Transverse colon (tissue), 4 donors: ENCODE data around the gene ANKRD12. TPM values are rescaled to one million over a fixed set of nuclear protein-coding genes. Genes with fewer than 3 reads are reported as not detected.

Experiments
- DNase-seq: peaks from one replicate; pipeline ENCODE4 v3.0.0-alpha.2; 2019
- H3K27ac ChIP-seq, 4 donors: fragments of 200-600 bp; sonication (generic); 2 replicates each; pipeline ENCODE4 v1.5.1; 2016 to 2018; ENCODE audit warnings: inconsistent platforms in 4 of 4
- H3K27me3 ChIP-seq: fragments of 200-600 bp; sonication (generic); 2 replicates; pipeline ENCODE4 v1.5.1; 2017; ENCODE audit warnings: inconsistent platforms
- H3K36me3 ChIP-seq, 4 donors: fragments of 200-600 bp; sonication (generic); 2 replicates each; pipeline ENCODE4 v1.5.1; 2017 to 2019; ENCODE audit warnings: inconsistent platforms in 4 of 4
- H3K4me1 ChIP-seq, 4 donors: fragments of 200-600 bp; sonication (generic); 2 replicates each; pipeline ENCODE4 v1.5.1; 2017 to 2020; ENCODE audit warnings: inconsistent platforms in 4 of 4
- H3K4me3 ChIP-seq, 4 donors: fragments of 200-600 bp; sonication (generic); 1 replicate in 1 of 4; 2 replicates in 3 of 4; pipeline versions ENCODE4 v1.5.1 to v1.6.1; 2017 to 2019; ENCODE audit warnings: inconsistent platforms in 4 of 4
- H3K9me3 ChIP-seq, 2 donors: fragments of 200-600 bp; sonication (generic); 2 replicates each; pipeline ENCODE4 v1.5.1; 2017 to 2019; ENCODE audit warnings: inconsistent platforms in 2 of 2
- CTCF ChIP-seq, 5 experiments: fragments of 200-600 bp in 3 of 5; fragments of 450-650 bp in 2 of 5; sonication (generic) in 3 of 5; IDR thresholded peaks; 1 replicate in 2 of 5; 2 replicates in 3 of 5; pipeline ENCODE4 v1.5.1; 2016 to 2017; ENCODE audit warnings: antibody characterized with exemption in 5 of 5, inconsistent platforms in 3 of 5, mild to moderate bottlenecking in 2 of 5, moderate library complexity in 1 of 5
- EP300 ChIP-seq: sonication (generic); formaldehyde crosslinking; IDR thresholded peaks from one replicate; pipeline ENCODE4 v1.6.1; 2017; ENCODE audit warnings: antibody characterized with exemption, low read depth
- POLR2A ChIP-seq: fragments of 450-650 bp; IDR thresholded peaks from one replicate; pipeline ENCODE4 v1.6.1; 2016; ENCODE audit warnings: antibody characterized with exemption, mild to moderate bottlenecking, moderate library complexity
- POLR2AphosphoS5 ChIP-seq, 3 donors: sonication (generic); formaldehyde crosslinking; IDR thresholded peaks; one replicate each; pipeline ENCODE4 v1.6.1; 2016; ENCODE audit warnings: antibody characterized with exemption in 3 of 3
- WGBS, 2 donors: methylation state at CpG; one replicate each; pipeline ENCODE4 v1.1.5; 2018; ENCODE audit warnings: low coverage in 1 of 2; 5-methylcytosine and 5-hydroxymethylcytosine counted together
- in situ Hi-C, 4 donors: fragments of 200-750 bp; cut with MboI; loops; one replicate each; pipeline versions ENCODE4 v1.15.0 to v1.15.1; 2017; ENCODE audit warnings: low sequenced_read_pairs in 3 of 4, low pct_ligation_motif_present in 1 of 4, low pct_unique_long_range_greater_than_20kb in 1 of 4
- intact Hi-C: fragments of 100-400 bp; cut with DNase I; formaldehyde crosslinking; loops from one replicate; pipeline ENCODE4 v1.15.1; 2023; ENCODE audit warnings: low total_unique reads
- total RNA-seq, 4 donors: library from RNA; depleted of rRNA; stranded (reverse); fragments of >200 nt; gene quantifications; one replicate each; pipeline ENCODE4 v1.1.0, GENCODE V29; 2016

The ANKRD12 gene
- total RNA-seq, 4 donors from 2014 or later = 17.5 to 91.8 (median 59.1) TPM

GRCh38 chr18:9292047-9292446, 155.5 kb downstream of the ANKRD12 start:
- 98 to 100% methylated on average over 2 of the region's 2 CpGs for WGBS, 2 donors
- intact Hi-C loops (no loop called here), in situ Hi-C loops (no loop called here)
- no peak for DNase-seq
- Histone ChIP-seq H3K9me3 (peaks cover 9 to 10% of the 10 kb centered on the region in 2 donors), H3K27ac (no peak overlapping the region), H3K36me3 (no peaks in the 10 kb centered on the region), H3K4me1 (no peaks in the 10 kb centered on the region), H3K27me3 (no peaks in the 10 kb centered on the region), H3K4me3 (no peak overlapping the region)
- TF ChIP-seq POLR2AphosphoS5 (IDR thresholded peaks at IDR 0.05) = no peak

- intact Hi-C loops = no loop called here
- WGBS, 2 donors = 83% methylated on average over 1 of the region's 1 CpG; no CpG with 5 or more reads in 1 of the 2 donors
- no peak for DNase-seq
- in situ Hi-C loops = no loop called here
- Histone ChIP-seq H3K4me1 (no peaks in the 10 kb centered on the region), H3K27me3 (no peaks in the 10 kb centered on the region), H3K9me3 (peaks cover 9 to 10% of the 10 kb centered on the region in 2 donors), H3K4me3 (no peak overlapping the region), H3K27ac (no peak overlapping the region), H3K36me3 (no peaks in the 10 kb centered on the region)
- TF ChIP-seq CTCF (IDR thresholded peaks at IDR 0.05) (no peak), POLR2A (no peak)
Observed at GRCh38 chr18:9293948-9294347, 157.4 kb downstream of the ANKRD12 start.

GRCh38 chr18:9296233-9297006, 159.8 kb downstream of the ANKRD12 start:
- TF ChIP-seq POLR2A = no peak
- no peak for TF ChIP-seq CTCF (IDR thresholded peaks at IDR 0.05)
- no peak for TF ChIP-seq EP300
- TF ChIP-seq POLR2AphosphoS5 (IDR thresholded peaks at IDR 0.05) = no peak
- Histone ChIP-seq H3K9me3 (peaks cover 9 to 10% of the 10 kb centered on the region in 2 donors), H3K27me3 (no peaks in the 10 kb centered on the region), H3K27ac (no peak overlapping the region), H3K4me3 (no peak overlapping the region), H3K36me3 (no peaks in the 10 kb centered on the region), H3K4me1 (no peaks in the 10 kb centered on the region)
- DNase-seq = no peak
- WGBS, 2 donors = 60 to 94% methylated on average over 1 to 14 of the region's 15 CpGs
- in situ Hi-C loops (no loop called here), intact Hi-C loops (no loop called here)

- intact Hi-C loops = no loop called here
- H3K9me3 ChIP-seq = peaks cover 9 to 10% of the 10 kb centered on the region in 2 donors
- no peaks in the 10 kb centered on the region for H3K4me1 ChIP-seq
- WGBS, 2 donors = 95% methylated on average over 23 of the region's 24 CpGs; no CpG with 5 or more reads in 1 of the 2 donors
- in situ Hi-C loops = no loop called here
- H3K27me3 ChIP-seq = no peaks in the 10 kb centered on the region
- no peak overlapping the region for H3K27ac ChIP-seq
- H3K36me3 ChIP-seq = no peaks in the 10 kb centered on the region
- no peak for TF ChIP-seq CTCF (IDR thresholded peaks at IDR 0.05)
- TF ChIP-seq POLR2A = no peak
- TF ChIP-seq POLR2AphosphoS5 (IDR thresholded peaks at IDR 0.05) = no peak
- no peak for TF ChIP-seq EP300
- H3K4me3 ChIP-seq = no peak overlapping the region
- no peak for DNase-seq
Observed at GRCh38 chr18:9297007-9297393, 160.4 kb downstream of the ANKRD12 start.
